GM19463 (cell line): ENCODE measurements around the gene CHST11.

Experiments
- ATAC-seq: cut with Tn5 transposase; IDR thresholded peaks from one replicate; pipeline ENCODE4 v1.9.1; 2021; ENCODE audit warnings: mild to moderate bottlenecking, moderate library complexity; ENCODE audit not compliant: unreplicated experiment

Gene CHST11

GRCh38 chr12:104708891-104709290 is 252.1 kb downstream of the CHST11 start:
- no peak for ATAC-seq

GRCh38 chr12:104709692-104710435 is 253.1 kb downstream of the CHST11 start:
- no peak for ATAC-seq

GRCh38 chr12:104710940-104711689 is 254.4 kb downstream of the CHST11 start:
- ATAC-seq: no peak

GRCh38 chr12:104712477-104712876 is 255.7 kb downstream of the CHST11 start:
- ATAC-seq: no peak

- ATAC-seq: no peak
Observed at GRCh38 chr12:104712968-104713367, 256.2 kb downstream of the CHST11 start.

- ATAC-seq: no peak
Observed at GRCh38 chr12:104713444-104713843, 256.7 kb downstream of the CHST11 start.

- ATAC-seq: no peak
Observed at GRCh38 chr12:104714369-104714768, 257.6 kb downstream of the CHST11 start.

- no peak for ATAC-seq
Observed at GRCh38 chr12:104716172-104716571, 259.4 kb downstream of the CHST11 start.

GRCh38 chr12:104718304-104718929 is 261.7 kb downstream of the CHST11 start:
- no peak for ATAC-seq

- no peak for ATAC-seq
Observed at GRCh38 chr12:104719700-104720338, 263.1 kb downstream of the CHST11 start.

GRCh38 chr12:104720339-104721038 is 263.7 kb downstream of the CHST11 start:
- ATAC-seq: no peak

- no peak for ATAC-seq
Observed at GRCh38 chr12:104721039-104721405, 264.3 kb downstream of the CHST11 start.

- ATAC-seq: no peak
Observed at GRCh38 chr12:104721936-104722335, 265.2 kb downstream of the CHST11 start.

- no peak for ATAC-seq
Observed at GRCh38 chr12:104722601-104723534, 266.1 kb downstream of the CHST11 start.

- no peak for ATAC-seq
Observed at GRCh38 chr12:104723895-104724294, 267.1 kb downstream of the CHST11 start.

- ATAC-seq: no peak
Observed at GRCh38 chr12:104724992-104725585, 268.3 kb downstream of the CHST11 start.

- no peak for ATAC-seq
Observed at GRCh38 chr12:104725610-104726009, 268.9 kb downstream of the CHST11 start.

- ATAC-seq: no peak
Observed at GRCh38 chr12:104727726-104728465, 271.1 kb downstream of the CHST11 start.

GRCh38 chr12:104729091-104729490 is 272.3 kb downstream of the CHST11 start:
- ATAC-seq: no peak
